ENCODE measurements around the gene ZNF91. TPM values are rescaled to one million over a fixed set of nuclear protein-coding genes. Genes with fewer than 3 reads are reported as not detected.
"Not testable (repeated sequence)": the region's sequence is repeated elsewhere in the genome, so short reads cannot be mapped to it uniquely, and the experiment has no call there.

Gene ZNF91
- total and polyA plus RNA-seq, 2 of the 4 experiments (the other 2 are of a cell fraction): 7.9 to 17.0 TPM

- no peak overlapping the region for H3K14ac ChIP-seq (replicated peaks; ENCODE audit: low read depth, low read length)
- H2BK5ac ChIP-seq (ENCODE audit: low read depth, low read length, poor library complexity, severe bottlenecking): no peak overlapping the region
- no TSS peak for BruUV-seq (replicated peaks)
- no peak overlapping the region for H3K4me3 ChIP-seq (ENCODE audit: insufficient read depth, low read depth, low read length)
- H3K9me1 ChIP-seq (ENCODE audit: insufficient read depth, low read length): no peaks in the 10 kb centered on the region
- no peaks in the 10 kb centered on the region for H4K20me1 ChIP-seq (ENCODE audit: insufficient read depth, low read length)
- no peaks in the 10 kb centered on the region for H3K79me1 ChIP-seq (ENCODE audit: low read depth in 1 of 2, low read length in 2 of 2)
- CTCF ChIA-PET: no interaction called here
- no peak overlapping the region for H4K8ac ChIP-seq (ENCODE audit: low read depth in 2 of 2, low read length in 2 of 2)
- H3K18ac ChIP-seq (ENCODE audit: low read depth, low read length): no peak overlapping the region
- intact Hi-C loops (cut with micrococcal nuclease) (no loop called here), in situ Hi-C loops (cut with MboI; ENCODE audit: low sequenced_read_pairs) (no loop called here), dilution Hi-C loops (cut with HindIII; ENCODE audit: low sequenced_read_pairs, unreplicated experiment) (no loop called here)
- POLR2A ChIA-PET (ENCODE audit: unreplicated experiment): no interaction called here
- no peak overlapping the region for H2BK120ac ChIP-seq (ENCODE audit: low read depth, low read length)
- no peak overlapping the region for H4K5ac ChIP-seq (ENCODE audit: low read depth, low read length)
- no peak overlapping the region for H3K4me2 ChIP-seq (ENCODE audit: low read depth, low read length)
- H3K9me3 ChIP-seq (ENCODE audit: control insufficient read depth, insufficient read depth, low read length): peaks cover 14% of the 10 kb centered on the region
- H3K23ac ChIP-seq (ENCODE audit: low read depth, low read length): no peak overlapping the region
- H3K4ac ChIP-seq (ENCODE audit: low read depth, low read length): no peak overlapping the region
- WGBS, 2 experiments (ENCODE audit: extremely low coverage in 2 of 2, insufficient read length in 1 of 2): no CpG with 5 or more reads among the region's 4 CpGs
- TF ChIP-seq POLR2A (IDR thresholded peaks at IDR 0.05; ENCODE audit: low read depth, low read length): no peak
- no peak for TF ChIP-seq MAZ (IDR thresholded peaks at IDR 0.05; ENCODE audit: borderline replicate concordance, low read depth, low read length)
- peak; percentile 42; the same call in 1 of the 2 replicates for TF ChIP-seq CEBPB (IDR thresholded peaks at IDR 0.05; ENCODE audit: low read depth, low read length)
- no peak for TF ChIP-seq NFE2L2 (IDR thresholded peaks at IDR 0.05; ENCODE audit: low read depth, low read length)
- TF ChIP-seq CTCF (conservative IDR thresholded peaks at IDR 0.05; ENCODE audit: low read depth, low read length): no peak
- no peak overlapping the region for H3K27ac ChIP-seq (ENCODE audit: insufficient read depth, low read length)
- H2AFZ ChIP-seq (replicated peaks; ENCODE audit: low read length, poor library complexity): no peak overlapping the region
- no peak overlapping the region for H3K56ac ChIP-seq (ENCODE audit: extremely low read depth, insufficient read depth, low read length)
- H2BK20ac ChIP-seq (ENCODE audit: low read depth, low read length): no peak overlapping the region
- no peak overlapping the region for H3K9ac ChIP-seq (ENCODE audit: low read depth, low read length)
- no peaks in the 10 kb centered on the region for H3K27me3 ChIP-seq (ENCODE audit: control insufficient read depth, insufficient read depth, low read length)
- no peak overlapping the region for H2BK15ac ChIP-seq (ENCODE audit: low read depth, low read length)
- H2AK5ac ChIP-seq (ENCODE audit: low read depth, low read length): no peak overlapping the region
- no peak overlapping the region for H2AK9ac ChIP-seq (replicated peaks; ENCODE audit: low read depth, low read length, poor library complexity)
- no peaks in the 10 kb centered on the region for H3K4me1 ChIP-seq (ENCODE audit: control insufficient read depth, insufficient read depth, low read length)
- no peaks in the 10 kb centered on the region for H3K36me3 ChIP-seq (ENCODE audit: control insufficient read depth, insufficient read depth, low read length)
- H4K91ac ChIP-seq (ENCODE audit: insufficient read depth, low read depth, low read length): no peak overlapping the region
- DNase-seq: no peak
- ATAC-seq (ENCODE audit: low read depth): no peak; the same call in 1 of the 2 replicates
Observed at GRCh38 chr19:23321953-23322549, 73.2 kb downstream of the ZNF91 start.

GRCh38 chr19:23321403-23321802 lies 73.9 kb downstream of the ZNF91 start:
- H3K36me3 ChIP-seq (ENCODE audit: control insufficient read depth, insufficient read depth, low read length); H4K20me1 ChIP-seq (ENCODE audit: insufficient read depth, low read length); H3K4me2 ChIP-seq (ENCODE audit: low read depth, low read length); H3K4me3 ChIP-seq (ENCODE audit: insufficient read depth, low read depth, low read length); H3K18ac ChIP-seq (ENCODE audit: low read depth, low read length); dilution Hi-C loops (cut with HindIII; ENCODE audit: low sequenced_read_pairs, unreplicated experiment); H2BK15ac ChIP-seq (ENCODE audit: low read depth, low read length); H2AK5ac ChIP-seq (ENCODE audit: low read depth, low read length); DNase-seq; H2BK5ac ChIP-seq (ENCODE audit: low read depth, low read length, poor library complexity, severe bottlenecking); H3K9me1 ChIP-seq (ENCODE audit: insufficient read depth, low read length); H3K4ac ChIP-seq (ENCODE audit: low read depth, low read length); H3K14ac ChIP-seq (replicated peaks; ENCODE audit: low read depth, low read length); H3K23ac ChIP-seq (ENCODE audit: low read depth, low read length); H2AFZ ChIP-seq (replicated peaks; ENCODE audit: low read length, poor library complexity); H4K91ac ChIP-seq (ENCODE audit: insufficient read depth, low read depth, low read length); H2AK9ac ChIP-seq (replicated peaks; ENCODE audit: low read depth, low read length, poor library complexity); intact Hi-C loops (cut with micrococcal nuclease); H3K56ac ChIP-seq (ENCODE audit: extremely low read depth, insufficient read depth, low read length); H3K27me3 ChIP-seq (ENCODE audit: control insufficient read depth, insufficient read depth, low read length); H2BK20ac ChIP-seq (ENCODE audit: low read depth, low read length); H3K4me1 ChIP-seq (ENCODE audit: control insufficient read depth, insufficient read depth, low read length); H4K5ac ChIP-seq (ENCODE audit: low read depth, low read length); H3K9ac ChIP-seq (ENCODE audit: low read depth, low read length); H3K27ac ChIP-seq (ENCODE audit: insufficient read depth, low read length); H3K79me1 ChIP-seq (ENCODE audit: low read depth in 1 of 2, low read length in 2 of 2); in situ Hi-C loops (cut with MboI; ENCODE audit: low sequenced_read_pairs); CTCF ChIA-PET; BruUV-seq (replicated peaks); H4K8ac ChIP-seq (ENCODE audit: low read depth in 2 of 2, low read length in 2 of 2); ATAC-seq (ENCODE audit: low read depth); H2BK120ac ChIP-seq (ENCODE audit: low read depth, low read length); POLR2A ChIA-PET (ENCODE audit: unreplicated experiment): not testable (repeated sequence)
- H3K9me3 ChIP-seq (ENCODE audit: control insufficient read depth, insufficient read depth, low read length): peaks cover 14% of the 10 kb centered on the region
